ENCODE measurements around the gene LTV1.

LTV1 gene

GRCh38 chr6:143911028-143911427 is 67.9 kb downstream of the LTV1 start:
- TF ChIP-seq CTCF (conservative IDR thresholded peaks at IDR 0.05) = no peak
- no peak overlapping the region for H3K27ac ChIP-seq

GRCh38 chr6:143912671-143913070 is 69.5 kb downstream of the LTV1 start:
- H3K27ac ChIP-seq = no peak overlapping the region
- TF ChIP-seq CTCF (conservative IDR thresholded peaks at IDR 0.05) = no peak

Measured in VCaP (cell line).